ELF-1 (cell line): ENCODE measurements around the gene HES1.
A peak's percentile ranks its signal among the peaks of the same experiment; 100 is the strongest.

Source experiments
- DNase-seq: peaks from one replicate; pipeline ENCODE4 v3.0.0-alpha.2; 2016; ENCODE audit warnings: low read depth, low spot score

HES1 gene

GRCh38 chr3:194102436-194102835, 33.5 kb upstream of the HES1 start:
- no peak for DNase-seq

DNA sequence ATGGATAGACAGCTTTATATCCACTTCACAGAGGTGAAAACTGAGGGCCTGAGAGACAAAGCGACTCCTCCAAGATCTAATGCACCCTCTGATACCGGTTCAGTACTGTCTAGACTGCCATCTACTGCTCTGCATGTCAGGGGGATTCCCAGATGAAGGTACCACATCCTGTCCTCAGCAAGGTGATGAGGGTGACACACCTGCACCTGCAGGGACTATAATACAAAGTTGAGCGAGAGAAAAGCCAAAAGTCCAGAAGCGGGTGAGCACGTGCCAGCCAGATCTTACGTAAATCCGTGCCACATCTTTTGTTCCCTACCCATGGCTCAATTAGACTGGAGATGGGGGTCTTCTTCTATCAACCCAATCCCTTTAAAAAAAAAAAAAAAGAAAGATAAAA, 32.4 kb upstream of the HES1 start:
- no peak for DNase-seq

DNA sequence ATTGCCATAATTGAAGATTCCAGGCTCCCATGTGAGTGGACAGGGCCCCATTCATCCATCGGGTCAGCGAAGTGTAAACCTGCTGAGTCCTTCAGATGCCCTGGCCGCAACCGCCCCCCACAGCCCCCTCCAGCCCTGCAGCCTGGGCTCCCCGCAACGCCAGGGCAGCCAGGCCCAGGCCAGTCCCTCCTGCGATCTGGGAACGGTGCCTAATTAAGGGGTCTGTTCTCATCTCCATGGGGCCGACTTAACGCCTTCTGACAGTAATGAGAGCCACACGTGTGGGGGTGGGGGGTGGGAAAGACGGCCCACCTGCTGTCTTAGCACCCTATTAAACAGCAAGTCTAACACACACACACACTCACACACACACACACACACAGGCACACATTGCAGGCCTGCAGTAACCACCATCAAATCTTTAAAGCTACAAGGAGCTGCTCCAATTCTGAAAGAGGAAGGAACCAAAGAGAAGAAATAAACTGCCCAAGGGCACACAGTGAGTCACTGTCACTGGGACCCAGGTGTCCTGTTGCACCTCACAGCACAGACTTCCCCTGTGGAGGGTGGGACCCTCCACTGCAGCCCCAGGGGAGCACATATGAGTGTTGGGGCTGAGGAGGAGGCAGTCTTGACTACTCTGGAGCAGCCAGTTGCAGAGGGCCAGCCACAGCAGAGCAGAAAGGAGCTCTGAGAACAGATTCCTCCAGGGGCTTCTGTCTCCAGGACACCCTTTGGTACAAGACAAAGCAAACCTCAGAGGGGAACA, 31.8 kb upstream of the HES1 start:
- DNase-seq: no peak

DNA sequence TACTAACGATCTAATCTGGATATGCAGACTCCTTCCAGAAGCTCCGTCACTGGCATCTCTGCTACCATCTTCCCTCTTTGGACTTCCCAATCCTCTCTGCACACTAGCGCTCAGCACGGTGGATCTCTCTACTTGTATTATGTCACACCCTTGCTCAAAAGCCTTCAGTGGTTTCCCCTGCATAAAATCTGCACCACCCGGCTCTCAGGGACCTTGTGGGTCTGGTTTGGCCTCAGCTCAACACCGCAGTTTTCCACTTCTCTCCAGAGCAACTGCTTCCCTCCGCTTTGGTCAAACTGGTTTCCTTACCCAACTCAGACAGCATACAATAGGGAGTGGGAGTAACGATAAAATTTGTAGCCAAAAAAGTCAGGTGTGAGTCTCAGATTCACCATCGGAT, 30.7 kb upstream of the HES1 start:
- no peak for DNase-seq

GRCh38 chr3:194107107-194107506, 28.8 kb upstream of the HES1 start:
- no peak for DNase-seq

- DNase-seq: no peak
Observed at GRCh38 chr3:194109192-194109863, 26.6 kb upstream of the HES1 start.

GRCh38 chr3:194110483-194110882, 25.5 kb upstream of the HES1 start:
- no peak for DNase-seq

DNA sequence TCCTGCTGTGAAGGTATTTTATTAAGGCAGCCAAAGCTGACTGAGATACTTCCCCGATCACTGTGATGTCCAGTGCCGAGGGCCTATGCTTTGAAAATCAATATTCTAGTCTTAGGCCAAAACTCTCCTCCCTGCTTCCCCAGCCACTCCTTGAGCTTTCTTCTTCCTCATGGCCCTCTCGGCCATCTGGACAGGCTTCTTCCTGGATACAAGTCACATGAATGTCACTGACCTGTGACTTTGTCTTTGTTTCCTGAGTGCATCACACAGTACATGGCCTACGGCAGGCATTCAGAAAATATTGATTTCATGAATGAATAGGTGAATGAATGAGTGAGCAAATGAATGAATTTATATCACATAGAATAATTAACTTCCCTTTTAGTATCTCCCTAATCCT, 24.6 kb upstream of the HES1 start:
- no peak for DNase-seq

GRCh38 chr3:194112120-194113106, 23.5 kb upstream of the HES1 start:
- peak; percentile 50 for DNase-seq

GRCh38 chr3:194114123-194114522, 21.8 kb upstream of the HES1 start:
- no peak for DNase-seq

DNA sequence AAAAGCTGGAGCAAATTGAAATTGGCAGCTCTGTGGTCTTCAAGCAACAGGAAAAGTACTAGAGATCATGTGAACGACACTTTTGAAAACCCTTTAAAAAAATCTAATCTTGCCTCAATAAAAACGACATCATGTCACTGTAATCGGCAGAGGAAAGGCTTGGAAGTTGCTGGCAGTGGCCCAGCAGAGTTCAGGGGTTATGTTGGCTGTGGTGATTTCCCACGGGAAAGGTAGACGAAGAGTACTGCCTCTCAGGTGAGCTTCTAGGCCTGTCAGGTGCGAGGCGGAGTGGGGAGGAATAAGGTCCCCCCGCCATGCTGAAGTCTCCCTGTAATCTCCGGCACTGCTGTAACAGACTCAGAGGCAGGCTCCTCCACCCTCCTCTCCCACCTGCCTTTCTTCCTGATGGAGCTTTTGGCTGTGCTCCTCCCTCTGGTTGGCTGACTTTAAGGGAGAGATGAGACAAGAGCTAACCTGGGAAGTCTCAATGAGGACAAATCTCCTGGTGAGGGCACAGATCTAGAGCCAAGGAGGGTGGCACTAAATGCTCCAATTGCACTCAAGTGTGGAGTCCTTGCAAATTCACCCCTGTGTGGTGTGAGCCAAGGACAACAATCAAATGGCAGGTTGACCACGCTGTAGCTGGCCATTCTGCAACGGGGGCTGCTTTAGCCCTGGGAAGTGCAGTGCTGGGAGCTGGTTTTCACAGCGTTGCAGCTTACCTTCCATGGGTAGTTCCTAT, 18.7 kb upstream of the HES1 start:
- no peak for DNase-seq

DNA sequence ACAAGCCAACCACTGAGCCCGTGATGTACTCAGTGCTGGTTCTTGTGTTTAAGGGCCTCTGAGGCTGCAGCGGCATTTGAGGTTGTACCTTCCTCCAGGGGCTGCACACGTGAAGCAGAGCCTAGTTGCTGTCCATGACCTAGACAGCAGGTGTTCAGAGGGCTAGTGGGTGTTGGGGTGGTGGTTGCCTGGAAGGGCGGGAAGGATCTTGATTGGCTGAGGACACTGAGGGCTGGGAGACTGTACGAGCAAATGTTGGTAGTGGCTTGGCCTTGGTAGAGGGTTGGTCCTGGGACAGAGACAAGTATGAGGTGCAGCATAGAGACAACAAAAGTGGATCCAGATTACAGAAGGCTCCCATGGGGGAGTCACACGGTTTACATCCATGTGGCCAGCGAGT, 17.0 kb upstream of the HES1 start:
- DNase-seq: no peak

DNA sequence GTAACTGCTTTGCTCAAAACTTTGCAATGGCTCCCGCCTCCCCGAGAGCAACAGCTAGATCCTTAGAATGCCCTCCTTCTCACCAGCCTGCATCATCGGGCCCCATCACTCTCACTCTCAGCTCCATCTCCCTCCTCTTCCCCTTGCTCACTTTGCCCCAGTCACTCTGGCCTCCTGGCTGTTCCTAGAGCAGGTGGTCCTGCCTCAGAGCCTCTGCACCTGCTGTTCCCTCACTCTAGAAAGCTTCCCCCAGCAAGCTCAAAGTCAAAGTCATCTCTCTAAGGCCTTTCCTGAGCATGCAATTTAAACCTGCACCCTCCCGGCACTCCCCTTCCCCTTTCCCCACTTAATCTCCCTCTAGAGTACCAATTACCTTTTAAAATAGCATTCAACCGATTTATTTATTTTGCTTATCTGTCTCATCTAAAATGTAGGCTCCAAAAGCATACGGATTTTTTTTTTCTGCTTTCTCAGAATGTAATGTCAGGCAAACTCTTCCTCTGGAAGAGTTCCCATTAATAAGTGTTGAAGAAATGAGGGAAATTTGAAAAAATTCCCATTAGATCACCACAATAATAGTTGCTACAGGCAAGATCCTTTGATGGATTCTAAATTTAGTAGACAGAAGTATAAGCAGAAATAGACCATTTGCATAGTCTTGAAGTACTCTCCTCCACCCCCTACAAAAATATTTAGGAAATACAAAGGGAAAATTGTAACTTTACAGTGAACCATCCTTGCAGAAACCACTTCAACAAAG, 15.9 kb upstream of the HES1 start:
- no peak for DNase-seq

DNA sequence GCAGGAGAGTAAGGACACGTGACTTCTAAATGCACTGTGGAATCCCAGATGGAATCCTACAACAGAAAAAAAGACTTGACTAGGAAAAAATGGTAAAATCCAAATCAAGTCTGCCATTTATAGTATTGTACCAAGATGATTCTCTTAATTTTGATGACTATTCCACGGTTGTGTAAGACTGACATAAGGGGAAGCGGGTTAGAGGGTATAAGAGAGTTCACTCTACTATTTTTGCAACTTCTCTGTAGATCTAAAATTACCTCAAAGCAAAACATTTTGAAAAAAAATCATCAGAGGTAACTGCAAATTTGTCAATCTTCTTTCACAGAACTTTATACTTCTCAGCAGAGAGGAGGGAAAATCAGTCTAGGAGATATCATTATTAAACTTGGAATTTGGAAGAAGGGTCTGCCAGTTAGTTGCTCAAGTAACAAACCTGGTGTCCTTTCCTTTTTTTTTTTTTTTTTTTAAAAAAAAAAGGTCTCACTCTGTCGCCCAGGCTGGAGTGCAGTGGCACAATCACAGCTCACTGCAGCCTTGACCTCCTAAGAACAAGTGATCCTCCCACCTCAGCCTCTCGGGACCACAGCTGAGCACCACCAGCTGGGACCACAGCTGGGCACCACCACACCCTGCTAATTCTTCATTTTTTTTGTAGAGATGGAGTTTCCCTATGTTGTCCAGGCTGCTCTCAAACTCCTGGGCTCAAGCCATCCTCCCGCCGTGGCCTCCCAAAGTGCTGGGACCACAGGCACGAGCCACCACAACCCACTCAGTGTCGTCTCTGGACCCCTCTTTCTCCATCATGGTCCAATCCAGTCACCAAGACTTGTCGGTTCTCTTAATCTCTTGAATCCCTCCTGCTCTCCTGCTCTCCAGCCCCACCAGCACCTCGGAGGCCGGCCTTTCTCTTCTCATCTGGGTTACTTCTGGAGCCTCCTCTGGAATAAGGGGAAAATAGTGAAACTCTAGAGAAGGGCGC, 14.9 kb upstream of the HES1 start:
- no peak for DNase-seq

- no peak for DNase-seq
Observed at GRCh38 chr3:194121891-194122631, 13.9 kb upstream of the HES1 start.

GRCh38 chr3:194123726-194124125, 12.2 kb upstream of the HES1 start:
- no peak for DNase-seq

- DNase-seq: no peak
Observed at GRCh38 chr3:194124193-194124592, 11.8 kb upstream of the HES1 start.

GRCh38 chr3:194125442-194125841, 10.5 kb upstream of the HES1 start:
- no peak for DNase-seq

DNA sequence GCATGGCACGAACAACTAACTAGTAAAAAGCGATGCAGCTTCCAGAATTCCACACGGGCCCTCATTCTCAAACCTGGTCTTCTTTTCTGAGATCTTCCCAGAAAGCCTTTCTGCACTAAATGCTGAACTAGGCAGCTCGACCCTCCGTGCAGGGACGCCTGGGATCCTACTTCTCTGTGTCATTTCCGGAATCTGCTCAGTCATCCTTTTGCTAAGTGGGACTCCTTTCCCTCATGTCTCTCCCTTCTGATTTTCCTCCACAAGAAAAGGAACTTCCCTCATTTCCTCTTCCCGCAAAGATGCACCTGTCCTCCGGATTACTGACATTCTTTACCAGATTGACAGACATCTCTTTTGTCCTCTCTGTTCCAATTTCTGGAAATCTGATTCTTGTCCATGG, 9.2 kb upstream of the HES1 start:
- no peak for DNase-seq
